Measurements from ENCODE around the gene ZFP36L2. TPM values are rescaled to one million over a fixed set of nuclear protein-coding genes. Genes with fewer than 3 reads are reported as not detected.

ZFP36L2 gene
- total and polyA plus RNA-seq, 9 of the 15 experiments (the other 6 are each of a cell fraction or from before 2014, with no cell fraction given): 4.1 to 60.6 (median 20.3) TPM

DNA sequence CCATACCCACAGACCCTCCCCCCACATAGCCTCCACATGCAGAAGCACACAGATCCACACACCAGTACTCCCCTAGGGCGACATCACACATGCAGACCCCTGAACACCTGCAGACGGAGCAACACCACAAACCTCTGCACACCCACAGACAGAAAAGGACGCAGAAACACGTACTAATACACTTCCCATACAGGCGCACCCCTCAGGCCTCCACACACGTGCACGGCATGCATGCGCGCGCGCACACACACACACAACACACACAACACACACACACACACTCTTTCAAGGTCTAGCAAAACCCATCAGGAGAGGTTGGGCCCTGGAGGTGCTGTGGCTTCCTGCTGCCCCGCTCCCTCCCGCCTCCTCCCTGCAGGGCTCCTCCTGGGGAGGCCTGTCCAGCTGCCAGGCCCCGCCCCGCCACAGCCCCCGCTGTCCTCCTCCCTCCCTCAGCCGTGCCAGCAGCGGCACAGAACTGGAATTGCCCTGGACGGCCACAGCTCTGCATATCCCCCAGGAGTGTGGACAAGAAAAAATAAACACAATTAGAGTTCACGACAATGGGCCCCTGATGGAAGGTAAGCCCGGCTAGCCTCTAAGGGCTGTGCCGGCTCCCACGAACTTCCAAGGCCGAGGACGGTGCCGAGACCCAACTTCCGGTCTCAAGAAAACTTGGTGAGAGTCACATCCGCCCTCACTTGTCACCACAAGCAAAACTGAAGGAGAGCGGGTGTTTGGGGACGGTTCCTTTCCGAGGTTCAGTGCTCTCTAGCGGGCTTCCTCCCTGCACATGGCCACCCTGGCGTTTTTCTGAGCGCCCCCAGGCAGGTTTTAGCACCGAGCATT lies 6.8 kb downstream of the ZFP36L2 start (continued):
- TF ChIP-seq CHD7 (IDR thresholded peaks at IDR 0.05; ENCODE audit: low read depth, low read length): no peak
- TF ChIP-seq, protein P1, sequence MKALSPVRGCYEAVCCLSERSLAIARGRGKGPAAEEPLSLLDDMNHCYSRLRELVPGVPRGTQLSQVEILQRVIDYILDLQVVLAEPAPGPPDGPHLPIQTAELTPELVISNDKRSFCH (CRISPR knock-in tag; IDR thresholded peaks at IDR 0.05): 0 out of 2 replicates have a peak, but pooled peaks have one; percentile 10
- TF ChIP-seq, protein P1 (tag; IDR thresholded peaks at IDR 0.05): 0 out of 2 replicates have a peak, but pooled peaks have one; percentile 24
- peak; percentile 5; the same call in 1 of the 2 replicates for TF ChIP-seq E2F3 (CRISPR knock-in tag; IDR thresholded peaks at IDR 0.05)
- no peak for TF ChIP-seq HIVEP1 (CRISPR knock-in tag; IDR thresholded peaks at IDR 0.05)
- TF ChIP-seq CBX1 (IDR thresholded peaks at IDR 0.05; ENCODE audit: low read depth): peak; percentile 53; the same call in 1 of the 2 replicates
- peak; percentile 79 for TF ChIP-seq L3MBTL2 (IDR thresholded peaks at IDR 0.05)
- TF ChIP-seq CXXC5 (CRISPR knock-in tag; IDR thresholded peaks at IDR 0.05): peak; percentile 63
- TF ChIP-seq JUND (IDR thresholded peaks at IDR 0.05; ENCODE audit: borderline replicate concordance, low read depth, low read length): no peak
- peak; percentile 22; the same call in 2 of the 3 replicates for TF ChIP-seq JUND (tag; IDR thresholded peaks at IDR 0.05; ENCODE audit: borderline replicate concordance, low read depth, low read length)

Measured in K562 (cell line).